CD4-positive, alpha-beta T cell treated with Interleukin-12 subunit alpha and Interleukin-12 subunit beta, for 1 hour (primary cell): ENCODE results near the gene FAM124A.

Source experiments
- DNase-seq: peaks from one replicate; pipeline ENCODE4 v3.0.0-alpha.2; 2020

Gene FAM124A

DNA sequence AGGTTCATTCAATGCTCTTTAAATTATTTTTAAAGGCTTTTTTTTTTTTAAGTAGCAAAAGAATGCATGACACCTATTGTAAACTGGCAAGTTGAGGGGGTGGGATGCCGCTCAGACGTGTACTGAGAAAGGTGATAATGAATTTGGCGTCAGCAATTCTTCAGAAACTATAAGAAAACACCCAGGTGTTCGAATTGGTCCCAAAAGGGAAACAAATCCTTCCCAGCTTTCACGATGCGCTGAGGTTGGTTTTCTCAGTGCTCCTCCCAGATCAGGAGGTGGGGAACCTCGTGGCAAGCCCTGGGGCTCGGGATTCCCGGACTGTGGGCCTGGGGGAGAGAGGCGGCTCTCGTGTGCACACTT lies 543 bp upstream of the FAM124A start:
- no peak for DNase-seq

DNA sequence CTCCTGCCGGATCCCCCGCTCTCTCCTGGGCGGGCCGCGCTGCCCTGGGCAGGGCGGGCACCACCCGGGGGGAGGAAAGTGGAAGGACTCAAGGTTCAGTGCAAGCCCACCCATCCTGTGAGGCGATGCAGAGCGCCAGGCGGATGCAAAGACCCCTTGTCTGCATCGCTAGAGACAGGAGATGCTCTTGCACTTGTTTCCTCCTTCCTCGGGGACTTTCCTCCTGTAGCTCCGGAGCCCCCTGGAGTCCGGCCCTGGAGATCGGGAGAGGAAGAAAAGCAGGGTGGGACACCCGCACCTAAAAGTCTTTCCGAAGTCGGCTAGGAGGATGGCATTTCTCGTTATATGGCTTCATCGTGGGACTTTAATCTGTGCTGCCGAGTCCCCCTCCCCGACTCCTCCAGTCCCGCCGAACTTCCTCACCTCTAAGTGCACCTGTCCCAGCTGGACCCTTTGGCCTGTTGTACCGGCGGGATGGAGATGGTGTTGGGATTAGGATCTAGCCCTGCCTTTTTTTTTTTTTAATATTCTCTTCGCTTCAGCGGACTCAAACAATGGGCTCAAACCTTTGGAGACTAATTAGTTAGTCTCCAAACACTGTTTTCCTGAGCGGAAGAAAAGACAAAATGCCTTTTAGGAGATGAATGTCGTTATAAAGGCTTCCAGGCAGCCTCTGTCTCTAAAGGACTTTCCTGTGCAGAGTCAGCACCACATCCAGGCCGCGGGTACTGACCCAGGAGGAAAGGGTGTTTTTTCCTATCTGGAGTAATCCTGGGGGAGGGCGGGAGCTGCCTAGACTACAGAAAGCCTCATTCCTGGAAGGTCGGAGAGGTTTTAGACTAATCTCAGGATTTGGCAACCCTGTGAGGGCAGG lies 725 bp downstream of the FAM124A start:
- DNase-seq: peak; percentile 0

DNA sequence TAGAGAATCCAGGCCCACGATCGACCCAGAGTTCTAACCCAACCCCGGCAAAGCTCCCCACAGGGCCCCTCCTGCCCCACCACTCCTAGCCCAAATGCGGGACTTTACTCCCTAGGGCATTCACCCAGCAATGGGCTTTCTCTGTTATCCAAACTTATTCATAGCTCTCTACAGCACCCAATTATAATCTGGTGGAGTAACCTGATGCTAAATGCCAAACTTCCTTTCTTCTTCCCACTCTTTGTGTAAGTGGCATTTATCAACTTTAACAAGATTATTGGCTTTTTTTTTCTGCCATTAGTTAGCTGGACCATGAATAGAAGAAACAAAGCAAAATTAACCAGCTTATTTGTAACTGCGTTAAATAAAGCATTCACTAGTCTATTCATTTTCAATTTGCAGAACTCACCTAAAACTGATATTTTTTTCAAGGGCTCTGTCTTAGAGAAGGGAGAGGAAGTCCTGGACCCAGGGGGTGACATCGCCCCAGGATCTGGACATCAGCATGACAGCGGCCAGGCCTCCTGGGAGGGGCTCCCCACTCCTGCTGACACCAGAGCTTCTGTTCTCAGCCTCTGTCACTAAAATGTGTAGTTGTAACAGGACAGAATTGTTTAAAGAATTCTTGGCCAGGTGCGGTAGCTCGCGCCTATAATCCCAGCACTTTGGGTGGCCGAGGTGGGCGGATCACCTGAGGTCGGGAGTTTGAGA lies 1.5 kb downstream of the FAM124A start:
- no peak for DNase-seq

DNA sequence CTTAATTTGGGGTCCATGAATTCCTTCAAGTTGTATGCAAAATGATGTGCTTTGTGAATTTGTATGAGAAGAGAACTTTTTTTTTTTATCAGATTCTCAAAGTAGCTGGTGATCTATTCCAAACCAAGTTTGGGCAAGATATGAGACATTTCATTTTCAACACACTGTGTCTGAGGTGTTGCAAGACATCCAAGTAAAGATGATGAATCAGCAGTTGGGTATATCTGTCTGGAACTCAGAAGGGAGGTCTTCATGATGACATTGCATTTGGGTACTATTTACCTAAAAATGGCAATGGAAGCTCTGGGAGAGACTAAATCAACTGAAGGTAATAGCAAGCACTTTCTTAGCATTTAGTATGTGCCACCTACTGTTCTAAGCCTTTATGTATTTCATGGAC lies 2.8 kb downstream of the FAM124A start:
- no peak for DNase-seq

DNA sequence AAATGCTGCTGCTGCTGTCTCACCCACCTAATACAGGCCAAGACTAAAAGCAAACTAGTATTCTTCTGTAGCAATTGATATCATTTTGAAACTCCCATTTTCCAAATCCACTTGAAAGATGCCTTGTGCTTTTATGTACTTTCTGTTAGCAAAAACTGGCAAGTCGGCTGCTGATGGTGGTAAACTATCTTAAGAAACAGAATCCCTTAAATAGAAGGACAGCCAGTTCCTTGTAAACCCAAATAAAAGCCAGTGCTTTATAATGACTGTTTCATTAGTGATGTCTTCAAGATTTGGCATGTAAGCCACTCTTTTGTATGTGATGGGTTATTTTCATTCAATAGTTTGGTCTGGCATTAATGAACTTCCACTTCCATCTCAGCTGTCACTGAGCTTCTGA lies 5.2 kb downstream of the FAM124A start:
- no peak for DNase-seq

DNA sequence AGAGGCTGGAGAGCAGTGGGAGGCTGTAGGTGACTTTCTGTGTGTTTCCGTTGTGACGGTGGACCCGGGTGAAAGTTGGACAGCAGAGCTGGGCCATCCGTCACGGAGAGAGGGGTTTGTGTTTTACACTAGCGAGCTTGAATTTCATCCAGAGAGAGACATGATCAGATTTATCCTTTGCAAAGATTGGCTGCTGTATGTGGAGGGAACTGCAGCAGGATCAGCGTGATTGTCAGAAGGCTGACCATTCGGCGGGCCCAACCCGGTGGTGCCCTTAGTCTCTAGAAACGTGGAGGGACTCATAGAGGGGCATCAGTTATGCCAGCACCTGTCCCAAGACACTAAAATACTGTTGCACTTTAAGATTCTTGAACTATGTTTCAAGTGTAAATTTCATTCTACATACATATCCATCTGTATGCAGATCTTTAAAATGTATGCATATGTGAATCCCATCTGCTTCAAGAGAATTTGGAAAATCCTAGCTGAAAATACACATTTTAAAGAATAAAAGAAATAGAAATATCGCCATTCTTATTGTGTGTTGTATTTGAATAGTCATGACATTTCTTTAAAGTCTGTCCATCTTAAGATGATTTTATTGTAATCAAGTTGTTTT lies 7.0 kb downstream of the FAM124A start:
- no peak for DNase-seq

DNA sequence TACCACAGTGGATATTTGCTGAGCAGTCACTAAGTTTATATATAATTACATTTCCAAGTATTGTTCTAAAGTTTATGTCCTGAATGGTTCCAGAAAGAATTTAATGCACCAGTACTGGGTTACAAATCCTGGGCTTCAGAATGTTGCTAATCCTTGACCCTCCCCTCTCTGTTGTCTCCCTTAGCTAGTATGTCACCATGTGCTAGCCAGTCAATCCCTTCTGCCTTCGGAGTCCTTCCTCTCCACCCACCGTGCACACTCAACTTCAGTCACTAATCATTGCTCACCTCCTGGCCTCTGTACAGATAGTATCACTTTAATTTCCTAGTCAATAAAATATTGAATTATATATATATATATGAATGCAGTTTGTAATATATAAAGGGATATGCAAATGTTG lies 7.5 kb downstream of the FAM124A start:
- no peak for DNase-seq

DNA sequence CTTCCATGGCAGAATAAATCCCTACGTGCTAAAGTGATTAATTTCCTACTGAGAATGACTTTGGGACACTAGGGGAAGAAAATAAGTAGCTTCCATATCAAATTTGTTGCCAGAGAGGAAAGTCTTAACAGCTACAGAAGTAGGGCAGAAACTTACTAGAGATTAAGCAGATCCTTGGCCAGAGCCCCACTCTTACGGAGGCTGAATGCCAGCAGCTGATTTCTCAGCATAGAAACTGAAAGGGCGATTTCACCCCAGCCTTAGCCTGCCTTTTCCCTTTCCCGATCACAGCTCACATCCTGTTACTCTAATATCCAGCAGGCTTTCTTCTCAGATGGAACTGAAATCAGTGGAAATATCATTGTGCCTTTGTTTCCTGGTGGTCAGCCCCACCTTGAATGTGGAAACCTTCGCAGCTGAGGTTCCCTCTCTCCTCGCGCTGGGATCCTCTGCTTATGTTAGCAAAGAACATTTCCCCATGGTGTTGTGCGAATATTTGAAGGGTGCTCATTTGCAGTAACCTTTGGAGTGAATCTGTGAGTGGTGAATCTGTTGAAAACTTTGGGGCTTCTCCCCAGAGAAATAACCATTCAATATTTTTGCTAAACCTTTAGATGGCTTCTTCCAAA lies 8.4 kb downstream of the FAM124A start:
- DNase-seq: no peak

DNA sequence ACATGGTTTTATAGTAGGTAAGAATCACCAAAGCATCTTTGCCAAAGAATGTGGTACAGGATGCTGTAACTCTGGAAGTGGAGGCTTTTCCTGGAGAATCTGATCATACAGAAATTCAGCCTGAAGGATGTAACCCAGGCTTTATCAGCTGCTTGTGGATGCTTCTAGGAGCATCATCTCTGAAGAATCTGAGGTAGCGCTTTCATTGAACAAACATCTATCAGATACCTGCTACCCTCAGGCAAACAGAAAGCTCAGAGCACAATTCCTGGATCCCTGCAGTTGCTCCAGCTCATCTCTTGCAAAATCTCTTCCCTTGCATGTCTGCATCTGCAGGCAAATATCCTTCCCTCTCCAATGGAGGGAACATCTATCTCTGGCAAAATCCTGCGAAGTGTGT lies 9.3 kb downstream of the FAM124A start:
- no peak for DNase-seq

DNA sequence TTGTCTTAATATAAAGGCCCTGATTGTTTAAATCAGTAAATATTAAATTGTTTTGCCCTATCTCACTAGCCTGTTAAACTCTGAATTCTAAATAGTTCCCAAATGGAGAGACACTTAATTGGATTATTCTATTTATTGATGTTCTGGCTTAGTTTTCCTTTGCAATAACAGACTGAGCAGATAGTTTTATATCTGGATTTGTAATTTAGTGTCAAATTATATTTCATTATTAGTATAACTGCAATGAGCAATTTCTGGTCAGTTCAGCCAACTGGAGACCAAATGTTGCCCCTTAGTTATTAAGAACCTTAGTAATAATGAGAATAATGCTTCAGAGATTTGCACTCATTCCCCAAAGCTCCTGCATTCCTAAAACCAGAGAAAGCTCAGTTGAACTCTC lies 10.1 kb downstream of the FAM124A start:
- no peak for DNase-seq

DNA sequence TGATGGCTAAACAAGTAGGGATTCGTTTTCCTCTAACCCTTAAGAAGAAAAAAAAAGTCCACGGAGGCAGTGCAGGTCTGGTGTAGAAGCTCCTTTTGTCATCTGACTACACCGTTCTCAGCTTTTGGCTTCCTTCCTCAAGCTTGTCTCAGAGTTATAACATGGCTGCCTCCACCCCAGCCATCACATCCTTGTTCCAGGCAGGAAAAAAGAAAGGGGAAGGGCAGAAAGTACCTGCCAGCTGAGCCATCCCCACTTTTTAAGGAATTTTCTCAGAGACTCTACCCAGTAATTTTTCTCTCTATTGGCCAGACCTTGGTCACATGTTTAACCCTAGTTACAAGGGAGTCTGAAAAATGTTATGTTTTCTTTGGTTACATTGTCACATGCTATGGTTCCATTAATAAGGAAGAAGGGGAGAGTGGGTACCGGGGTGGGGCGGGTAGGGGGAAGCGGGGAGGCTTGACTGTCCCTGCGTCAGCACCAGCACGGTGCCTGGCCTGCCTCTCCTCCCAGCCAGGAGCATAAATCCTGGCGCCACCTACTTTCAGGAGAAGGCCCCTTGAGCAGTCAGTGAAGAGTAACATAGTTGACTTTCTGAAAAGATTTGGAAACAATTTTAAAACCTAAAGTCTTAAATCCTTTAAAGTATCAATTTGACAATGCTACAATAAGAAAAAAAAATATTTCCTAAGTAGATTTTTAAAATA lies 11.1 kb downstream of the FAM124A start:
- no peak for DNase-seq

DNA sequence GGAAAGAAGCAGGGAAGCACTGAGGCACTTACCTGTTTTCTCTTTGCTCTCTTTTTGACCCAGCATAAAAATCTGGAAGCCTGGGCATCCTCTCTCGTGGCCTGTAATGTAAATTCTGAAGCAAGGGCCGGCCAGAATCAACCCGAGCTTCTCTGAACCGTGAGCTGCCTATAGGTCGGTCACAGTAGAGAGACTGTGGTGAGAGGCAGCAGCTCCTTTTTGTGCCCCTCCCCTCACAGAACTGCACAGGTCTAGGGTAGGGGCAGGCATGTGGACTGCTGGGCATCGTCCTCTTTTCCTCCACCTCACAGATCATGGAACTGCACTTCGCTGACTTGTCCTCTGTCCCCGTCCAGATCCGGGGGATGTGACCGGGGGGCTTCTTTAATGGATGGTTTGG lies 12.5 kb downstream of the FAM124A start:
- DNase-seq: no peak

DNA sequence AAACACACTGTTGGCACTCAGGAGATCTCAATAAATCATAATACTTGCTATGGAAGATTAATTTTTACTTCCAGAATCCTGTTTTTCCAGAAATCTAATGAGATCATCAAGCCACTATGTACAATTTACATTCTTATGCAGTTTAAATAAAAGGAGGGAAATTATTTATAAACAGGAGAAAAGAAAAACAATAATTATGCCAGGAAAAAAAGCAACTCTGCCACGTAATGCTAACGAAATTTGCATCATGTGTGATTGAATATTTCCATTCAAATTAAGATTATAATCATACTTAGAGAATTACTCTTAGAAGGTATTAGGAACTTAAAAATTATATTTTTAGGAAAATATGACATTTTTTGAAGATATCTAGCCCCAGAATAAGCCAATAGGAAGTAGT lies 13.0 kb downstream of the FAM124A start:
- DNase-seq: no peak

DNA sequence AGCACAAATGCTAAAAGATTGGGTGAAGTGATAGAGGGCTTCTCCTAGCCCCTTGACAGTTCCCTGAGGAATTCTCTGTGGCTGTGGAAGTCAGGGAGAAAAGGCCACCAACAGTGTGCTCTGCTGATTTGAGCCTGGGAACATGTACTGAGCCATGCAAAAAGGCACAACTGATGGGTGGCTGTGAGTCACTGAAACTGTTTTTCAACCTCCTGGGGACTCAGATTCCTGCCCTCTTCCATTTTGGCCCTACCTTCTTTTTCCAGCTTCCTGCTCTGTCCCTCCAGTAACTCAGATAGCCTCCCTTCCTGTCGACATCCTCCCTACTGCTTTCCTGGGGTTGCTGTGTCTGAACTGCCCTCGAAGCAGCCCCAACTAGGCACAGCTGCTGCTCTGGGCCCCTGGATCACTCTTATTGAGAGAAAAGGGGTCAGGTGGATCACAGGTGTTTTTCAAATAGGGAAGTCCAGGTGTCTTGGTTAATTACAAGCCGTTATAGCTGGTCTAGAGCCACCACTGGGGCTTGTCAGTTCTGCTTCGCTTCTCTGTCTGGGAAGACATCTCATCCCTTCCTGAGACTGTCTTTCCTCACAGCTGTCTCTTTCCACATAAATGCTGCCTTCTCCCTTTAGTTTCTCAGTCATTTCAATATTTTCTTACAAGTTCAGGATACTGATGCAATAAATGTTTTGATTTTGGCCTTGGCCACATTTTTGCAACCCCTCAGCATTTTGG lies 13.7 kb downstream of the FAM124A start:
- DNase-seq: no peak

DNA sequence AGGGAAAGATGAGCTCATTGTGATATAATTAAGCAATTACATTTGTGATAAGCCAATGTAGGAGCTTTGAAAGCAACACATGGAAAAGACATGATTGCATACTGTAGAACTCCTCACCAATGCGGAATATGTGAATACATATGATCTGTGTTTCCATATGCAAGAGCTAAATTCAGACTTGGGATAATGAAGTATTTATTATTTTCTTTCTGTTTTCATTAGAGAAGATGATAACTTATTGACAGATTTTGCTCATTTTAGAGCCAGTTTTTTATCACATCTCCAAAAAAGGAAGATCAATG lies 14.2 kb downstream of the FAM124A start:
- DNase-seq: no peak

DNA sequence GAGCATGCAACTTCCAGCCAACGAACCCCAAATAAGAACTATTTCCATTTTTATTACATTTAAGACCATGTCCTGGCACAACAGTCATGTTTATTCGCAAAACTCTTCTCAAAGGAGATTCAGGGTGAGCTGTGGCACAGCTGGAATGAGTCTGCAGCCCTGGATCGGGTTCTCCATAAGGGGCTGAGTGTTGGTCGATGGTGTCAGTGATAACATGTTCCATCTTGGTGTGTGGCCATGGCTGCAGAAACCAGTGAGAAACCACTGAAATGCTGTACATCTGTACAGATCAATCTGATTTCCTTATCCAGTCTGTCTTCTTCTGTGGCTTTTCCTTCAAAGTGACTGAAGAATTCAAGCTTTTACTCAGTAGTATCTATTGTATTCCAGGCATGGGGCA lies 15.2 kb downstream of the FAM124A start:
- DNase-seq: no peak

DNA sequence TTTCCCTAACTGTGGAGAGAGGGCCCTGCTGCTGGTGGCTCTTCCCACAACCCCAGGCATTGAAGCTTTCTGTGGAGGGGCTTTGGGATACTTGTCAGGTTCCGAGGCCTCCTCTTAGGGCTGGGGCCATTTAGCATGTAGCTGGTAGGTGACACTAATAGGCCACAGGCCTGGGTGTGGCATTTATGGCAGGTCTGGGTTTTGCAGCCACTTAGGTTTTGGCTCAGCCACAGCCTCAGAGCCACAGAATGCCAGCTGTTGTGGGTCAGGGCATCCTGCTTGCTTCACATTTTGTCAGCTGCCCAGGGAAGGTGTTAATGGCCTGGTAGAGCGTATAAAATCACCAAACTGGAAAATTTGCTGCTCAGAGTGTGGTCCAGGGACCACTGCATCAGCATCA lies 15.7 kb downstream of the FAM124A start:
- DNase-seq: no peak

DNA sequence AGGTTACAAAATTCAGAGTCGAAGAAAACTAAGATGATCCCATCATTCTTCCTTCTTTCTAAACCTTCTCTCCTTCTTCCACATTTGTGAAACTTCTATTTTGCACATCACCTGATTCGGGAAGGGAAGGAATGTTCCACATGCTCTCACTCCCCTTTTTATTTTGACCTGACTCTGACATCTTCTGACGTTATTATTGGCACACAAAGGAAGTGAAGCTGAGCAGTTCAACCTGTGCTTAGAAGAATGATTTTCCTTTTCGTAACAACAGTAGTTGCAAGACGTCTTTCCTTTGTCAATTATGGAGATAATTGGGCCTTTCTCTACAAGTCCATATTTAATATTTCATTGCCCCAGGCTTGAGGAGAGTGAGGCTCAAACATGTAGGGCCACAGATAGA lies 18.0 kb downstream of the FAM124A start:
- no peak for DNase-seq

DNA sequence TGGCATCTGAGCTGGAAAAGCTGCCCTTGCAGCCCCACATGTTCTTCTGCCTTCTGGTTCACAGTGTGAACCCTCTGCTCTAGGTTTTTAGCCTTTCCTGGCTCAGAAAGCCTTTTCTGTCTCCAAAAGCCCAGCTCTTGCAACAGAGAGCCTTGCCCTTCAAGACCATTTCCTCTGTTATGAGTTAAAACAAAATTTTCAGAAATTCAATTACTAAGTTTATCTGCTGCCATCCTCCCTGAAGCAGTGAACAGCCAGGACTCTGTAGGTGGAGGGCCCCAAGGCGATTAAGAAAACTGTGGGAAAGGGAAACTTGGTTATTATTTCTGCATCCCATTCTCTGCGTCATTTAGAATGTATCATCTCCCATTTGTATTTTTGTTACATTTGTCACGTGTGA lies 18.8 kb downstream of the FAM124A start:
- no peak for DNase-seq

DNA sequence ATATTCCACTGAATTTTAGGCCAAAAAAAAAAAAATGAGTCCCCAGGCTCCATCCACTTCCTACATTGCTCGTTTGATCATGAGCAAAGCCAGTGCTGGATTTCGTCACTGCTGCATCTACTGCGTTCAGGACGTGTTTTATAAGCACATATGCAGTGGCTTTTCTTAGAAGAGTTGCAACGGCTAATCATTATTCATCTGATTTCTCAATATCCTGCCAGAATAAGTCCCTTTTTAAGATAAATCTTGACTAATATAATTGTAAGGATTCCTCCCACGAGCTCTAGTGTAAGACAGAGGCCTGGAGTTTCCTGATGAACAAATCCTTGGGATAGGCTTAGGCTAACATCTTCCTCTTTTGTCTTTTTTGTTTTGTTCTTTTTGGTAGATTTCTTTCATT lies 19.5 kb downstream of the FAM124A start:
- no peak for DNase-seq

DNA sequence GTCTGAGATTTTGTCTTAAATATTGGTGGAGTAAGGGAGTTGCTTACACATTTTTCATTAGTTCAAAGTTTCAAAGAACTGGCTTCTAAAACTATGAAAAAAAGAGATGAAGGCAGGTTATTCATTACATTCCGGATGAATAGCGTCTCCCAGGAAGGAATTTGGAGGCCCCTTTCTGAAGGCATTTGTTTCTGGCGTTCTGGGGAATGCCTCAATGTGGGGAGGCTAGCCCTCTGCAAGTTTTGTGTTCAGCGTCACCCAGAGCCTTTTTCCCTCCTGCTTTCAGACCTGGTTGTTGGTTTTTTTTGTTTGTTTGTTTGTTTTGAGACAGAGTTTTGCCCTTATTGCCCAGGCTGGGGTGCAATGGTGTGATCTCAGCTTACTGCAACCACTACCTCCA lies 21.0 kb downstream of the FAM124A start:
- no peak for DNase-seq

DNA sequence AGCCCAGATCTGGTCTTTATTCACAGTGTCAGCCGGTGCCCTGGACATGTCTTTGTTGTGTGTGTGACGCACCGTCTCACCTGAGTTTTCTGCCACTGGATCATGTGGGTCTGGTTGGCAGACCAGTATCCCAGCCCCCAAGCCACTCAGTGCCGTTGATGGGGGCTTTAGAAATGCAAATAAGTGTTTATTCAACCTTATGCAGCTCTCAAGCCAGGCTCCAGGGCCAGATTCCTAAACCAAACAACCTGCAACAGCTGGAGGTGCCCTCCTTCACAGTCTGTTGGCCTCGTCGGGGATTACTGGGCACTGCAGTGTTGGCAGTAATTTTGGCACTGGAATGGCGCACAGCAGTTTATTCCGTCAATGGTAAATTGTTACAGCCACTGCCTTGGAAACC lies 21.6 kb downstream of the FAM124A start:
- no peak for DNase-seq
